DOHH2 (cell line): ENCODE measurements around the gene PPP1R13B.

Source experiments
- CTCF ChIP-seq: fragments of 200-600 bp; sonication (generic); IDR thresholded peaks from one replicate; pipeline ENCODE4 v1.5.1; 2014; ENCODE audit warnings: antibody characterized with exemption, mild to moderate bottlenecking, low read depth, low read length; ENCODE audit not compliant: poor library complexity, severe bottlenecking
- EZH2phosphoT487 ChIP-seq: fragments of 200-600 bp; sonication (generic); IDR thresholded peaks from 2 replicates; pipeline ENCODE4 v1.6.1; 2017; ENCODE audit warnings: borderline replicate concordance, mild to moderate bottlenecking, antibody characterized with exemption, low read length, moderate library complexity, mixed read lengths

- no peak for TF ChIP-seq CTCF
- no peak for TF ChIP-seq EZH2phosphoT487
Observed at GRCh38 chr14:103863245-103863644, 15.9 kb upstream of the PPP1R13B start.
